Activated T-helper 1 cell treated with Interleukin-2 at 50 U/mL for 16 hours (primary cell): ENCODE measurements around the gene C4BPB.

ENCODE experiments used
- DNase-seq: peaks from one replicate; pipeline ENCODE4 v3.0.0-alpha.2; 2020; ENCODE audit warnings: low read depth

Gene C4BPB

DNA sequence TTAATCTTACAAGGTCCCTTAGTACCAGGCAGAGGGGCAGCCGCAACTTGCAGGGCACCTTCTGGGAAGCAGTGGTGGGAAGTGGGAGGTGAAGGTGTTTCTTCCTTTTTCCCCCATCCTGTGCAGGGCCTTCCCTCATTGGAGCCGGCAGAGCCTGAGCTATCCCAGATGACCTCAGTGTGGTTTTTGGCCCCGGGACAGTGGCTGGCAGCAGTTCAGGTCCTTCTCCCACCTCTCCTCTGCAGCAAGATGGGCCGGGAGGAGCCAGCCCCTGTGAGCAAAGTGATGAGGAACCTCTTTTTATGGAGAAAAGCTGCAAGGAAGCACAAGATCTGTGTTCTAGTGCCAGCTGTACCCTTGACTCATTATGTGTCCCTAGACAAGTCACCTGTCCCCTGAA, 28.8 kb upstream of the C4BPB start:
- no peak for DNase-seq

DNA sequence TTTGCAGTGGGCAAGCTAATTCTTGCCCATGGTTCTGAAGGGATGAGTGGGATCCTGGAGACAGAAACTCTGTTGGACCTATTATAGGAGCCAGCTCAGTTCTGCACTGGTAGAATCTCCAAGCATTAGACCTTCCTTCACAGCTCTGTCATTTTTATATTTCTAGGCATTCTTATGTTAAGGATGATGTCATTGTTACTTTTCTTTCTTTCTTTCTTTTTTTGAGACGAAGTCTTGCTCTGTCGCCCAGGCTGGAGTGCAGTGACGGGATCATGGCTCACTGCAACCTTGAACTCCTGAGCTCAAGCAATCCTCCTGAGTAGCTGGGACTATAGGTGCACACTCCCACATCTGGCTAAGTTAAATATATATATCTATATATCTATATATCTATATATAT, 28.1 kb upstream of the C4BPB start:
- no peak for DNase-seq

DNA sequence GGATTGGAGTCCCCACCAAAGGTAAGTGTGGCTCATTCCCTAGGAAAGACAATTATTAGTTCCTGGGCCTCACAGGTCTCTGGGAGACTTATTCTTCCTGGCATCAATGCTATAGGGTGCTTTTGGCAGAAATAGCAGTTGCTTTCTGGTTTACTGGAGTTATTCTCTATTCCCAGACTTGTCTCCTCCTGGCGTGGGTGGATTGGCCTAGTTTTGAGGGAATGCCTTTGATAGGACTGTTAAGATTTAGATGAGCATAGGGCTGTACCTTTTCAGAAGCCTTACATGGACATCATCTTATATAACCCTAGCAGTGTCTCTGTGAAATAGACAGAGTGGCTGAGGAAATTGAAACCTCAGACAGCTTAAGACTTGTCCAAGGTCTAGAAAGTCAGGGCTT, 26.6 kb upstream of the C4BPB start:
- no peak for DNase-seq

DNA sequence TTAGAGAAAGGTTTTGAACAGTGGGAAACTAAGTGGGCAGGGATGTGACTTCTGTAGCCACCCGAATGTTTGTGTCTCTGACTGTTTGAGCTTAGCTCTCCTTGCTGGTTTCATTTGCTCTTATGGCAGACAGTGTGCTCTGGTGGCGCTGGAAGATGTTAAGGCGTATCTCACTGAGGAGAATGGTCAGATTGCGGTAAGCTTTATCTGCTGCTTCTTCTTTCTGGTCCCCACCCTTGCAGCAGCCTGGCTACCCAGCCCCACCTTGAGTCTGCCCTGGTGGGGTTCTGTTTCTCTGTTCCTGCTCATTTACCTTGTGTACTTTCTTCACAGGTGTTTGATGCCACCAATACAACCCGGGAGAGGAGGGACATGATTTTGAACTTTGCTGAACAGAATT, 25.6 kb upstream of the C4BPB start:
- DNase-seq, result no peak

DNA sequence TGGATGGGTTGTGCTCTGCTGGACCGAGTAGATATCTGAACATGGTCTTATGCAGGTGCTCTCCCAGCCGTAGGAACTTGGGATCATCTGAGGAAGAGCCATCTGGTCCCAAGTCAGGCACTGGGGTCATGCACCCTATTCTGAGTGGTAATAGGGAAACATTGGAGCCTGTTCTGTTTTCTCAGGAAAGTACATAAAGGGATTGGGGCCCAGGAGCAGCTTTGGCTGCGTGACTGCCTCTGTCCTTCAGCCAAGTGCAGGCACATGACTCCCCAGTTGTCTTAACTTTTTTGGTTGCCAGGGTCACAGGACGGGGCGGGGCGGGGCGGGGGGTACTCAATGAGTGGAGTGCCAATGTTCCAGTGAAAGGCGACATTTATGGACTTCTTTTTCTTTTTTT, 24.1 kb upstream of the C4BPB start:
- no peak for DNase-seq

DNA sequence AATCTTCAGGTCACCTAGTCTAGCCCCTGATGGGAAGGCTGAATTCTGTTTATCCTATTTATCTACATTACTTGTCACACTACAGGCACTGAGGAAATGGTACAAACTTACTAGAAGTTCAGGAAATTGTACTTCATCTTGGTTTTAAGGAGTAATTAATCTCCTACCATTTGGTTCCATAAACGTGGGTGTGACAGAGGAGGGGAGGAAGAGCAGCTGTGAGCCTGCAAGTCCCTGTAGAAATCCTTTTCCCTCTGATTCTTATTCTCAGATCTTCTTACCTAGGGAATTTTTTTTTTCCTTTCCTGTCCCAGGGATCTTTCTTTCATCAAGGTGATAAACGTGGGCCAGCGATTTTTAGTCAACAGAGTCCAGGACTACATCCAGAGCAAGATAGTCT, 21.5 kb upstream of the C4BPB start:
- no peak for DNase-seq

DNA sequence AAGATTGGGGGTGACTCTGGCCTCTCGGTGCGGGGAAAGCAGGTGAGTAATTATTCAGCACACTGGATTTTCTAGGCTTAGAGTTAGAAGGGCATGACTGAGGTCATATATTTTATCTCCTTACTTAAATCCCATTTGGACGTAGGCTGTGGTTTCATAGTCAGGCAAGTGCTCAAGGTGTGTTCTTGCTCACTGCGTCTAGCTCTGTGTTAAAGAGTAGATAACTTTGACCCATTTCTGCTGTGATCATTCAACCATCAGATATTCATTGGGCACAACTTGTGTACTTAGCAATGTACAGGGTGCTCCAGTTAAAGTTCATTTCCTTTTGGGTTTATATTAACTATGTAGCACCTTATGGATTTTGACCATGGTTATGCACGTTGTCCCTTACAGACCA, 21.0 kb upstream of the C4BPB start:
- no peak for DNase-seq

DNA sequence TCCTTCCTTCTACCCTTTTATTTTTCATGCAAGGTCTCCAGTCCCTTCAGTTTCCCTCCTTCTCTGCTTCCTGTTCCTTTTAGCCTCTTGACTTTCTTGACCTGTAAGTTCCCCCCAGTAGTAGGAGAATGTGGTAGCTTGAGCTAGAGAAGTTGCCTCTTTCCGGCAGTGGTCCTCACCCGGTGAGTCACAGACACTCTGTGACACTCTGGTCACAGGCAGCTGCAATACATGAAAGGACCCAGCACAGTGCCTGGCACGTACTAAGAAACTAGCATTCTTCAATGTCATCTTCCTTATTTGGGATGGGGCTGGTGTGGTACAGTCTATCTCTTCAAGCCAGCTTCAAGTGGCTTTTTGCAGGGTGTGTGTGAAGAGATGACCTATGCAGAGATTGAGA, 19.6 kb upstream of the C4BPB start:
- no peak for DNase-seq

DNA sequence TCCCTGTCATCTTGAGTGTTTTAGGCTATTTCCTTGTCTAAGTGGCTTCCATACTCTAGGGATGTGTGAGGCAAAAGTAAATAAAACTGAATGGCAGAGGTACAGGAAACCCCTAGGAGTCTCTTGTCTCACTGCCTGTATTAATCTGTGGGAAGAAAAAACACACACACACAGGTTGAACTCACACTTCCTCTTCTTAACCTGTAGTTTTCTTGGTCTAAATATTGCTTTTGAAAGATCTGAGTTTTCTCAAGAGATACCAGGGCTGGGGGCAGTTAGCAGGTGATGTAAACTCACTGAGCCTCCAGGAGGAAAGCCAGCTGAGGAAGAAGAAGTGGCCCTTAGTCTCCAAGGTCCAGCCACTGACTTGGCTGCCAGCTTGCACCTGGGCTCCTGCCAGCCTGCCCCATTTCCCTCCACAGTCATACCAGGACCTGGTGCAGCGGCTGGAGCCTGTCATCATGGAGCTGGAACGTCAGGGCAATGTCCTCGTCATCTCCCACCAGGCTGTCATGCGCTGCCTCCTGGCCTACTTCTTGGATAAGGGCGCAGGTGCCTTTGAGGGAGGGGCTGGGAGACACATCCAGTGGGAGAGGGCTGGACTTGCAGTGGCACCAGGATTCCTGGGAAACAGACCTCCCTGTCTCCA, 18.7 kb upstream of the C4BPB start:
- DNase-seq, result no peak

DNA sequence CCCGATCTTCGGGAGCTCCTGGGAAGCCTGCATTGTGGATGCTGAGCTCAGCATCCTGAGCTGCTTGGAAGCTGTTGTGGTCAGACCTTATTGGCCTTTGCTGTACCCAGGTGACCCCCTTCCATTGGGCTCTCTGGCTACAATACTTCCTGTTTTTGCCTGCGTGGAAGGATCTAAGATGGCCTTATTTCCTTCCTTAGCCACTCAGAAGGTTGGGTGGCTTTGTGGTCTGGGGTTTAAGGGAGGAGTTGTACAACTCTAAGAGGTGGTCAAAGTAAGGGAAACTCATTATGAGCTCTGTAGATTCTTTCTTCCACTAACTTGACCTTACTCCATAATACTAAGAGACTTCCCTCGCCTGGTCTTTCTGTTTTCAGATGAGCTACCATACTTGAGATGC, 17.8 kb upstream of the C4BPB start:
- DNase-seq, result no peak

DNA sequence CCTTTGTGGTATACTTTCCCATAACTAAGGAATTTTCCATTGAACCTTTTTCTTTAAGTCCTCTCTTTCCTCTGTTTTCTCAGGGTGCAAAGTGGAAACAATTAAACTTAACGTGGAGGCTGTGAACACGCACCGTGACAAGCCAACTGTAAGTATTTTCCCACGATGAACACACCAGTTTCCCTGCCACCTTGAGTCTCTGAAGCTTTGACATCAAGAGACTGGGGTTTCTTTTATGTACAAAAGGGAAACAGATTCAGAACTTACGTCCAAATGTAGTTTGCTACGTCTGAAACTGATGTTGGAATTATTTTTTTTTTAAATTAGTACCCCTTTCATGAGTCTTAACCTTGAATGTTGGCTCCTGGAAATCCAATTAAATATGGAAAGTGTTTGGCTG, 17.2 kb upstream of the C4BPB start:
- DNase-seq, result no peak

DNA sequence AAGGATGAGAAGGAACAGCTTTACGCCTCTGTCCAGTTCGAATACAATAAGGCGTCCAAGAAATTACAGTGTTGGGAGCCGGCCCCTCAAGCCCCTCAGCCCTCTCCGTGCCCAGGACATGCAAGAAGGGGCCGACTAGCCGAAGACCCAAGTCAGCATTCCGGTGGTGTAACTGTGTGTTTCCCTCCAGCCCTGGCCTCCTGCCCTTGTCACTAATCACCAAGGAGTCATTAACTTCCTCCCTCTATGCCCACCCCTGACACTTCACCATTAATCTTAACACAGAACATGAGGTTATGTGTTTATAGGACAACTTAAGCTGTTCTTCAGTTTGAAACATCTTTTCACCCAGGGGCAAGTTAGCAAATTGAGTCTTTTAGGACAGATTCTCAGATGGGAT, 16.4 kb upstream of the C4BPB start:
- DNase-seq, result no peak

DNA sequence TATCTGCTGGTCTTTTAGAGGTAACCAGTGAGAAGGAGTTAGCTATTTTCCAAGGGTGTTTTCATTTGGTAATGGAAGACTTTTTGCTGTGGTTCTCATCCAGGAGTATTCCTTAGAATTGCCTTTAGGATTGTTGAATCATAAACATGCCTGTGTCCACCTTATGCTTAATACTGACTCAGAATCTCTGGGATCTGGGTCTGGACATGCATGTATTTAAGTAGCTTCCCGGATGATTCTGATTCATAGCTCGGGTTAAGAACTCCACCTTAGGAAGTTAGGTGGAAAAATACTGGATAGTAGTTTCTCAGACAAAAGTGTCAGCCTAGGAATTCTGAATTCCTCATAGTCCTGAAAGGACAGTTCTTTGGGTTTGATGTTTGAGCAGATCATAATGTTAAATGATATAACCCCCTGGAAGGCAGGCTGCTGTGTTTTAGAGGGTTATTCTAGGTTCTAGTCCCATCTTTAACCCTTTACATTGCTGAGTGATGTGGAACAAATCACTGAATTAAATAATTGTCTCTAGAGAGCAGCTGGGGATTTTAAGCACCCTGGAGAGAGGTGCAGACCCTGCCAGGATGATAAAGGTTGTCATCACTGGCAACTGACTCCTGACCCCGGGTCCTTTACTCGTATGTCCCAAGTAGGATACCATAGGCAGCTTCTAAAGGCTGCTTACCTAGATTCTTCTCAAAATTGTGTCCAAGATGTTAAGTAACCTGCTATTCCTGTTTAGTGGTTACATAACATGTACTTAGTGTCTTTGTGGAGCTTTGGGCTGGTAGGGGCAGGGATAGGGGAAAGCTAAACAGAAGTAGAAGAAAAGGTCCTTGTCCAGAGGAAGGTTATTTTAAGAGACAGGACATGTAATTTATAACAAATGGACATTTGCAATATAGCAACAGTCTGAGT, 14.5 kb upstream of the C4BPB start:
- no peak for DNase-seq

DNA sequence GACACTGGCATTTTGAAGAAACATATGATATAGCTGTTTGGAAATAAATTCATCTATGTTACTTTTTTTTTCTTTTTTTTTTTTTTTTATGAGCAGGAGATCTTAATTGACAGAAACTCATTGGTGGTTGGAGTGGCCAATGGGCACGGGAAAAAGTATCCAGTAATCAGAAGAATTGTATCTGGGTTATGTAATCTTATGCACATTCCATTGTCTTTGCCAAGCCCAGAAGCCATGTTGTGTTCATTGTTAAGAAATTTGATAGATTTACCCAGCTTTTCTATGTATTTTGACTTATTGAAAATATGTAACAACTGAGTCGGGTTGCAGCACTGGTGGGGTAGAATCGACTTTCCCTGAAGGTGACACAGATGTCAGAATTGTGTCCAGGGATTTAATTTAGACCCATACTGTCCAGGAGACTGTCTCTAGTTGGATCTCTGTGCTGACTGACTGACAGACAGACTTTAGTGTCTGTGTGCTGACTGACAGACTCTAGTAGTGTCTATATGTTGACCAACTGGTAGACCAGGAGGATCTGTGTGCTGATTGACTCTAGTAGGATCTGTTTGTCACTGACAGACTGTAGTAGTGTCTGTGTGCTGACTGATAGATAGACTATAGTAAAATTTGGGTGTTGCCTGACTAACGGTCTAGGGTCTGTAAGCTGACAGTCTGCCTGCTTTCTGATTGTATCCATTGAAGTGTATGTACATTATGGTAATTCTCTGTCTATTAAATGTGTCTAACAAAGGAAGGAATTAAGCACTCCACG, 12.3 kb upstream of the C4BPB start:
- no peak for DNase-seq

DNA sequence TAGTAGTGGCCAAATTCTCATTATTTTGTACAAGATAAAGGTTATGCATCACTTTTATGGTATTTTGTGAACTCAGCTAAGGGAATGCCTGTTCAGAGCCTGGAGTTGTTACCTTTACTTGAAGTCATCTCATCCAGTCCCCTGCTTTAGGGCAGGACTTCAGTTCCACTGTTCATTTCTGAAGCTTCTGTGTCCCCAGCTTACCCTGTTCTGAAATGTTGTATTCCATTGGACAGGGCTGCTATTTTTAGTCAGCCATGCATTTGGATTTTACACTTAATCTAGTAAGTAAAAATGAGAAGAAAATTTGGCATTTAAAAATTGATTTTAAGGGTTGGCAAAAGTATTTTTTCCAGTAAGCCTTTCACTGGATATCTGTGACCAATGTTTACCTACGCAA, 11.6 kb upstream of the C4BPB start:
- DNase-seq, result no peak

DNA sequence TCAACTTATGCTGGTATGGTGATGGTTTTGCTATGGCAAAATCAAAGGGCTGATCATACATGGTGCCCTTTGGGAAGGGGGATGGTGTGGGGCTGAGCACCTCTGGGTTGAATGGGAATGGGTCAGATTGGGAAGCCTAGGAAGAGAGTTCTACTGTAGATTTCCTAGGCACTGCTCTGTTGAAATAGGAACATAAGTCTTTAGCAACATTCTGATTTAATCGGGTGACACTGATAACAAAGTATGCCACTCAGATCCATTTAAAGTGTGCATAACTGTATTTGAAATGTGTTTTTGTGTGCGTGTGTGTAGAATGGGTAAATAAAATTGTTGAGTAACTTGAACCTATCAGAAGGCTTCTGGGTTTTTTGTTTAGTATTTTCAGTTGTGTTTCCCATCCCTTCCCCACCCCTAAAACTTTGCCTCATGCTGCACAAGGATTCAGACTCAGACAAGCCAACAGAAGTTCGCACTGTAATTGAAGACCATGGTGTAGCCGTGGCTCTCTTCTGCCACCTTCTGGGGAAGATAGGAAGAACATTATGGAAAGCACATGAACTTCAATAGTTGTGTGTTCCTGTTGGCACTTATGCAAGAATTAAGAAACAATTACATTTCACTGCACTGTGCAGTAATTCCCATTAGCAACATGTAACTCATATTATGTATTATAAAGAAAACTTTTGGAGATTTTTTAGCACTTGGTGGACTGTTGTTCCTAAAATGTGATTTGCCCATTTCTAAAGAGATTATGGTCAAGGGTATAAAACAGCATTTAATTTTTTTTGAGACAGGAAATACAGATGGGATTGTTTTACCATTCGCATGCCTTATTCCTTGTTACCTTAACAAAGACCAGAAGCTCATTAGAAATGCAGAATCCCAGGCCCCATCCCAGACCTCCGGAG, 10.9 kb upstream of the C4BPB start:
- DNase-seq, result peak; percentile 20

DNA sequence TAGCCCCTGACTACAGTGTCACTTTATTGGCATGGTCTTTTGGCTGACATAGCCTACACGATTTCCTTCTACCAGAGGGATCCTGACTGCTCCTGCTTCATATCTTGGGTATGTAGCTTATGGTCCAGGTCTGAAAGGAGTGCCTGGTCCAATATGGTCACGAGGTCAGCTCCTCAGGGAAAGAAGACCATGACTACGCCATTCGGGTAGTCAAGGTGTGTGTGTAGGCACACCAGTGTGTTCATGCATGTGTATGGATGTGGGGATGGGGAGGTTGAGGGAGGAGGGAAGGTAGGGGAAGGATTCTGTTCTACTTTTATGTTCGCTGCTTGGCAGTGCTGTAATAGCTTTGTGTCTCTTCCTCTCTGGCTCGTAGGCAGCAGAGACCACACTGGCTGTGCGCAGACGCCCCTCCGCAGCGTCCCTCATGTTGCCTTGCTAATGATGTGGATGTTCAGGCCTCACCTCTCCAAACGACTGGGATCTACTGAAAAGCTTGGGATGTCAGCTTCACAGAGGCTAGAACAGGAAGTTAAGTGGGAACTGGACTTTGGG, 10.0 kb upstream of the C4BPB start:
- no peak for DNase-seq

DNA sequence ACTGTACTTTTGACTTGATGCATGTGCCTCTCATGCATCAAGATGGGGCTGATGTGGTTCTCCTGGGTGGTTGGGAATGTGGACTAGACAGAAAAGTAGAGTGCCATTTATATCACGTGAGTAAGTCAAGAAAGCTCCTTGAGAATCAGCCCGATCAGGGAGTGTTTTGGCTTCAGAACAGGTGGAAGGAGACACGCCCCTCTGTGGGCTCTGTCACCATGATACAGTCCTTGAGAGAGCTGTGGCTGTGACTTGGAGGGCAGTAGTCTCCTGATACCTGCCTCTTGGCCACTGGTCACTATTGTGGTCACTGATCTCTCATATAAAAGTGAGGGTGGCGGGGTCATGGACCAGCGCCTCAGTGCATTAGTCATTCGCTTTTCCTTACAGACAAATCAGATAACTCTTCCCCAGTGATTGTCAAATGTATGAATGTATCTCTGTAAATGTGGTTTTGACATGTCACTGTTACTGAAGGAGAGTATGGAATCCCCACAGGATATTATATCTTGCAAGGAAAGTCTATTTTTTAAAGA, 8.9 kb upstream of the C4BPB start:
- DNase-seq, result no peak

DNA sequence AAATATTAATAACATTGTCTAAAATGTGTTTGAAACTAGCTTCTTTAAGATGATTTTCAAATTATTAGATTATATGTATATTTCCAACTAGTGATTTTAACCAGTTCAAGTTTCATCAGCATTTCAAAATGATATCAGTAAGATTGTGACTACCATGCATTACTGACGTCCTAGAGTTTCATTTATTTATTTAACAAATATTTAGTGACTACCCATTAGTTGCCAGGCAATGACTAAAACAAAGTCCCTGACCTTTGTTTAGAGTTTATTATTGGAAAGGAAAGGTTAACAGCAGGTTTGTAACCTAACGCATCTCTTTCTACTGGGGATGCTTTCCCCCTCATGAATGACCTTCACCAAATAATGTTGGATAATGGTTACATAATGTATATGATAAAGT, 7.6 kb upstream of the C4BPB start:
- no peak for DNase-seq

DNA sequence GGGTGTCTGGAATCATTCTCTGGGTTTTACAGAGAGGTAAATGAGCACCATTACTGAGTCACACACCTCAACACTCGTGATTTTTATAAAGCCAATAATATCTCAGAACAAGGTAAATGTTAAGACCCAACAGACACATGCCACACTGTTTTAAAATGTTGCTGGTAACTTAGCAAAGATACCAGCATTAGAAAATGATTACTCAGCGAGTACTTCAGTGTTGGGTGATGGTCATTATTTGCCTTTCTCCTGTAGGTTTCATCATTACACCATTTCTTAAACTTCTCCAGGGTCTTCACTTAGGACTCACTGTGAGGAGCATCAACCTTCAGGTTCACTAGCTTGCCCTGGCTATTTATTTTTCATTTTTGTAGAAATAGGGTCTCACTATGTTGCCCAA, 6.9 kb upstream of the C4BPB start:
- DNase-seq, result no peak

DNA sequence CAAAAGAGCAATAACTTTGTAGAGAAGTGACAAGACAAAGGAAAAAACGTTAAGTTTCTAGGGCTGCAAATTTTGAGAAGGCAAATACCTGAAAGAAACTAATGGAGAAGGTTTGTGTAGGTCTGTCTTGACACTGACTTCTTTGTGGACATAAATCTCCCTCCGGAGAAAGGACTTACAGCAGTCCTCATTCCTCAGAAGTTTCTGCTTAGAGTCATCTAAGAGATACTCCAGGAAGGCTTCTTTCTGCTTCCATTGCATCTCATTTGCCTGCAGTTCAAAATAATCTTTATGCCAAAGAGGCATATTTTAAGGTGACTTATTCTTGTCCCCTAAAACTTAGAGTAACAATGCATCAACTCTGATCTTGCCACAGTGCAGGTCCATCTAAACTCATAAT, 4.4 kb upstream of the C4BPB start:
- DNase-seq, result no peak
